OCI-LY3 (cell line): Measurements from ENCODE around the gene ZNF200.

ENCODE experiments used
- H2AFZ ChIP-seq: fragments of 200-600, 300-600 bp; shearing (Covaris generic); 2 replicates; pipeline ENCODE4 v1.6.0; 2014; ENCODE audit warnings: antibody characterized with exemption, low read depth, low read length
- H3K27ac ChIP-seq: fragments of 200-600, 300-600 bp; sonication (generic); 2 replicates; pipeline ENCODE4 v1.5.1; 2014; ENCODE audit warnings: mild to moderate bottlenecking, low read length, moderate library complexity, mixed read lengths
- H3K27me3 ChIP-seq: fragments of 200-600, 300-600 bp; sonication (generic); 2 replicates; pipeline ENCODE4 v1.6.1; 2014; ENCODE audit warnings: low read depth, low read length, mixed read lengths
- H3K36me3 ChIP-seq: fragments of 200-600, 300-600 bp; sonication (generic); replicated peaks from 2 replicates; pipeline ENCODE3; 2014; ENCODE audit warnings: low read depth, low read length, mixed read lengths
- H3K4me1 ChIP-seq: fragments of 300-600, 200-600 bp; sonication (generic); 2 replicates; pipeline ENCODE4 v1.6.1; 2014; ENCODE audit warnings: low read length, mixed read lengths
- H3K4me2 ChIP-seq: fragments of 200-600, 300-600 bp; sonication (generic); 2 replicates; pipeline ENCODE4 v1.6.1; 2014; ENCODE audit warnings: low read length, mixed read lengths
- H3K4me3 ChIP-seq: fragments of 300-600, 200-600 bp; sonication (generic); 2 replicates; pipeline ENCODE4 v1.5.1; 2014; ENCODE audit warnings: antibody characterized with exemption, mild to moderate bottlenecking, low read length, moderate library complexity
- H3K79me2 ChIP-seq: fragments of 300-600, 200-600 bp; shearing (Covaris generic); 2 replicates; pipeline ENCODE4 v1.6.1; 2014; ENCODE audit warnings: mild to moderate bottlenecking, low read length, mixed read lengths
- H3K9ac ChIP-seq: fragments of 300-600, 200-600 bp; shearing (Covaris generic); 2 replicates; pipeline ENCODE4 v1.6.0; 2014; ENCODE audit warnings: mild to moderate bottlenecking, low read length, moderate library complexity
- H3K9me3 ChIP-seq: fragments of 200-600, 300-600 bp; shearing (Covaris generic); 2 replicates; pipeline ENCODE4 v1.6.1; 2014; ENCODE audit warnings: low read length, mixed read lengths; ENCODE audit not compliant: insufficient read depth
- H4K20me1 ChIP-seq: fragments of 200-600, 300-600 bp; sonication (generic); 2 replicates; pipeline ENCODE4 v1.6.1; 2016; ENCODE audit warnings: low read length, mixed read lengths; ENCODE audit not compliant: insufficient read depth
- EZH2phosphoT487 ChIP-seq: fragments of 200-600 bp; shearing (Covaris generic); IDR thresholded peaks from 2 replicates; pipeline ENCODE4 v1.6.1; 2018; ENCODE audit warnings: antibody characterized with exemption, mixed run types, low read depth
- TF ChIP-seq, protein P1 (sequence below): fragments of 200-600, 300-600 bp; sonication (generic); IDR thresholded peaks from 2 replicates; pipeline ENCODE4 v1.5.1; 2014; ENCODE audit warnings: antibody characterized with exemption, low read length, low read depth

Gene ZNF200

DNA sequence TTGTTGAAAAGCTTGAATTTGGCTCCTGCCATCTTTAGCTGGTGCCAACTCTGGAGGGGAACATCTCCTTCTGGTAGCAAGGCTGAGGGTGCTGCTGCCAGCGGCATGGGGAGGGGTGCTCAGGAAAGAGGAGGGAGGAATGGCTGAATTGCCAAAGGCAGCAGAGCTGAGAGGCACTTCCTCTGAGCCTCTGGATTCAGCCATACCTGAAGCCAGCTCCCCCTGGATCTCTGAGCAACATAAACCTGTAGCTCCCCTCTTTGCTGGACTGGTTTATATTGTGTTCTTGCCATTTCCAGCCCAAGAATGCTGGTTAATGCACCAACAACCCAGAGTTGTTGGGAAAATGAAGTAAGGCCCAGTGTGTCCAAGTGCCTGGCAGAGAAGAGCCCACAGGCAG lies 14.1 kb upstream of the ZNF200 start:
- no peak overlapping the region for H3K9ac ChIP-seq
- H4K20me1 ChIP-seq, result no peaks in the 10 kb centered on the region
- no peaks in the 10 kb centered on the region for H3K9me3 ChIP-seq
- no peaks in the 10 kb centered on the region for H3K27me3 ChIP-seq
- TF ChIP-seq, protein P1, sequence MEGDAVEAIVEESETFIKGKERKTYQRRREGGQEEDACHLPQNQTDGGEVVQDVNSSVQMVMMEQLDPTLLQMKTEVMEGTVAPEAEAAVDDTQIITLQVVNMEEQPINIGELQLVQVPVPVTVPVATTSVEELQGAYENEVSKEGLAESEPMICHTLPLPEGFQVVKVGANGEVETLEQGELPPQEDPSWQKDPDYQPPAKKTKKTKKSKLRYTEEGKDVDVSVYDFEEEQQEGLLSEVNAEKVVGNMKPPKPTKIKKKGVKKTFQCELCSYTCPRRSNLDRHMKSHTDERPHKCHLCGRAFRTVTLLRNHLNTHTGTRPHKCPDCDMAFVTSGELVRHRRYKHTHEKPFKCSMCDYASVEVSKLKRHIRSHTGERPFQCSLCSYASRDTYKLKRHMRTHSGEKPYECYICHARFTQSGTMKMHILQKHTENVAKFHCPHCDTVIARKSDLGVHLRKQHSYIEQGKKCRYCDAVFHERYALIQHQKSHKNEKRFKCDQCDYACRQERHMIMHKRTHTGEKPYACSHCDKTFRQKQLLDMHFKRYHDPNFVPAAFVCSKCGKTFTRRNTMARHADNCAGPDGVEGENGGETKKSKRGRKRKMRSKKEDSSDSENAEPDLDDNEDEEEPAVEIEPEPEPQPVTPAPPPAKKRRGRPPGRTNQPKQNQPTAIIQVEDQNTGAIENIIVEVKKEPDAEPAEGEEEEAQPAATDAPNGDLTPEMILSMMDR, result no peak
- no peak for TF ChIP-seq EZH2phosphoT487
- no peaks in the 10 kb centered on the region for H3K79me2 ChIP-seq
- no peak overlapping the region for H3K27ac ChIP-seq
- no peak overlapping the region for H3K4me2 ChIP-seq
- no peak overlapping the region for H3K4me3 ChIP-seq
- no peaks in the 10 kb centered on the region for H3K4me1 ChIP-seq
- H3K36me3 ChIP-seq, result no peaks in the 10 kb centered on the region
- H2AFZ ChIP-seq, result no peak overlapping the region

DNA sequence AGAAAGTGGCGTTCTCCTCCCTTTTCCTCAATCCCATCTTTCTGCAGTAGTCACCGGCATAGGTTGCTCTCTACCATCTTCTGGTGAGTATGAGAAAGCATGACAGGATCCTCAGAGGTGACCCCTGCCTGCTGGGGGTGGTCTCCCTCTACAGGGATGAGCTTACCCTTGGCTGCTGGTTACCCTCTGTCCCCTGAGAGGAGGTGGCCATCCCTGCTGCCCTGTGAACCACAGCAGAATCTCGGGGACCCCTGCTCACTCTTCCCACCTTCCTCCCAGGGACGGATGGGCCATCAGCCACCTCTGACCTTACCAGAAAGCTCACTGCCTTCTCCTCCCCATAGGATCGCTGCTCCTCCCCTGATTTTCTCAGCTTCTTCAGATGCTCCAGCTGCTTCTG lies 13.6 kb upstream of the ZNF200 start:
- Histone ChIP-seq H3K9ac (no peak overlapping the region), H3K27me3 (no peaks in the 10 kb centered on the region), H3K79me2 (no peaks in the 10 kb centered on the region), H3K4me1 (no peaks in the 10 kb centered on the region), H3K27ac (no peak overlapping the region), H4K20me1 (no peaks in the 10 kb centered on the region), H2AFZ (no peak overlapping the region), H3K9me3 (no peaks in the 10 kb centered on the region), H3K4me2 (no peak overlapping the region), H3K36me3 (no peaks in the 10 kb centered on the region), H3K4me3 (no peak overlapping the region)
- no peak for TF ChIP-seq EZH2phosphoT487
- TF ChIP-seq, protein P1, result no peak

DNA sequence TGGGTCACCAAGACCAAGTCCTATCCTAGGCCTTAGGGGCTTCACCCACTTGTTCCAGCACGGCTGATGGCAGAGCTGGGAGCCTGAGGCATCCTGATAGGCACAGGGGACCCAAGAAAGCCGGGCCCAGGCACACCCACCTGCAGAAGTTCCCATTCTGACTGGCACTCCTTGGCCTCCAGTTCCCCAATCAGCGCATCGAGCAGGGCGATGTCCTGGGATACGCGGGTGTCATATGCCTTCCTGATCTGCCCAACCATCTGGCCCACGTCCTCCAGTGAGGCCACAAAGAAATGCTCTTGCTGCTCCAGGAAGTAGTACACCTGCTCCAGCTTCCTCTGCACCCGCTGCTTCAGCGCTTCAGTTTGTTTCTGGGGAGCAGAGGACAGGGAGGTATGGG lies 11.9 kb upstream of the ZNF200 start:
- H4K20me1 ChIP-seq, result no peaks in the 10 kb centered on the region
- no peak overlapping the region for H3K4me2 ChIP-seq
- no peak overlapping the region for H3K9ac ChIP-seq
- H3K27me3 ChIP-seq, result no peaks in the 10 kb centered on the region
- no peak for TF ChIP-seq EZH2phosphoT487
- TF ChIP-seq, protein P1, result no peak
- H3K4me1 ChIP-seq, result no peaks in the 10 kb centered on the region
- H3K79me2 ChIP-seq, result no peaks in the 10 kb centered on the region
- H3K36me3 ChIP-seq, result no peaks in the 10 kb centered on the region
- no peak overlapping the region for H3K27ac ChIP-seq
- H2AFZ ChIP-seq, result no peak overlapping the region
- H3K9me3 ChIP-seq, result no peaks in the 10 kb centered on the region
- no peak overlapping the region for H3K4me3 ChIP-seq

DNA sequence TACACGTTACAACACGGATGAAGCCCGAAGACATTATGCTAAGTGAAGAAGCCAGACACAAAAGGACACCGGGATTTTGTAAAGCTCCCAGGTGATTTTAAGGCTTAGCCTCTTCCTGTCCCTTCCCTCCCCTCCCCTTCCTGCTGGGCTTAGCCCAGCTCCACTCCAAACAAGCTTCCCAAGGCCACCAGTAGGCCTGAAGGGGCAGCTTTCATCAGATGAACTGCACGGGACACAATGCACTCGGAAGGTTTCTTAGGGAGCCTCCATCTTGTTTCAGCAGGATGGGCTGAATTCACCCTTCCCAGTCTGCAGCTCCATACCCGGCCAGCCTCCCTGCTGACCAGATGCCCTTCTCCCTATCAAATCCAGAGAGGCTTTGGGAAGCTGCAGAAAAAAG lies 11.0 kb upstream of the ZNF200 start:
- no peak overlapping the region for H3K9ac ChIP-seq
- TF ChIP-seq EZH2phosphoT487, result no peak
- TF ChIP-seq, protein P1, result no peak
- H3K4me2 ChIP-seq, result no peak overlapping the region
- H3K79me2 ChIP-seq, result no peaks in the 10 kb centered on the region
- H3K4me3 ChIP-seq, result no peak overlapping the region
- no peaks in the 10 kb centered on the region for H3K4me1 ChIP-seq
- no peaks in the 10 kb centered on the region for H4K20me1 ChIP-seq
- H3K36me3 ChIP-seq, result no peaks in the 10 kb centered on the region
- H3K27ac ChIP-seq, result no peak overlapping the region
- H3K9me3 ChIP-seq, result no peaks in the 10 kb centered on the region
- no peaks in the 10 kb centered on the region for H3K27me3 ChIP-seq
- H2AFZ ChIP-seq, result no peak overlapping the region
